ENCODE results near the gene CTNNBL1. TPM values are rescaled to one million over a fixed set of nuclear protein-coding genes. Genes with fewer than 3 reads are reported as not detected.

CTNNBL1 gene
- total and polyA plus RNA-seq, 2 donors (not counting 3 experiments of a cell fraction or from before 2014, with no cell fraction given) = 20.8 to 60.2 TPM

- Histone ChIP-seq H3K27me3 (ENCODE audit: control insufficient read depth in 2 of 2, insufficient read depth in 2 of 2, low read length in 2 of 2) (no peaks in the 10 kb centered on the region), H4K20me1 (replicated peaks; ENCODE audit: control insufficient read depth, extremely low read depth, insufficient read depth, low read length) (no peaks in the 10 kb centered on the region), H3K79me2 (ENCODE audit: control insufficient read depth, insufficient read depth, low read length) (no peaks in the 10 kb centered on the region), H3K4me3 (replicated peaks in 1 of 3; ENCODE audit: insufficient read depth in 1 of 3, low read depth in 1 of 3, low read length in 3 of 3) (no peak overlapping the region), H3K27ac (ENCODE audit: insufficient read depth, low read depth, low read length) (no peak overlapping the region), H3K9me3 (replicated peaks; ENCODE audit: control insufficient read depth, insufficient read depth, low read length) (no peaks in the 10 kb centered on the region), H3K9me1 (replicated peaks; ENCODE audit: control insufficient read depth, extremely low read depth, insufficient read depth, low read length) (no peaks in the 10 kb centered on the region), H3K4me2 (ENCODE audit: insufficient read depth, low read length) (no peak overlapping the region), H3K4me1 (ENCODE audit: control insufficient read depth, extremely low read depth, insufficient read depth, low read length) (no peaks in the 10 kb centered on the region), H3K9ac (replicated peaks; ENCODE audit: extremely low read depth, insufficient read depth, low read length) (no peak overlapping the region), H3K36me3 (ENCODE audit: control insufficient read depth in 2 of 2, extremely low read depth in 1 of 2, insufficient read depth in 2 of 2, low read length in 2 of 2) (peaks cover 0 to 3% of the 10 kb centered on the region in 2 experiments), H2AFZ (ENCODE audit: low read depth, low read length) (no peak overlapping the region)
- no TSS peak for BruUV-seq (replicated peaks)
- no peak for TF ChIP-seq CTCF (IDR thresholded peaks at IDR 0.05; ENCODE audit: extremely low read depth in 1 of 2, insufficient read depth in 1 of 2, low read depth in 1 of 2, low read length in 2 of 2)
- no peak for TF ChIP-seq JUN (IDR thresholded peaks at IDR 0.05; ENCODE audit: borderline replicate concordance, insufficient read depth, insufficient read length, low read depth)
- no peak for TF ChIP-seq FOS (IDR thresholded peaks at IDR 0.05; ENCODE audit: borderline replicate concordance, insufficient read depth, low read length)
- no peak for TF ChIP-seq MYC (IDR thresholded peaks at IDR 0.05; ENCODE audit: low read depth, low read length)
- no peak for TF ChIP-seq POLR2AphosphoS5 (IDR thresholded peaks at IDR 0.05; ENCODE audit: insufficient read depth, low read depth, low read length)
- TF ChIP-seq GATA2 (IDR thresholded peaks at IDR 0.05; ENCODE audit: insufficient read depth, insufficient read length, low read depth, low read length) = no peak
- no peak for TF ChIP-seq POLR2A (IDR thresholded peaks at IDR 0.05; ENCODE audit: low read depth, low read length)
- TF ChIP-seq MAX (IDR thresholded peaks at IDR 0.05; ENCODE audit: insufficient read depth, insufficient read length) = no peak
- DNase-seq (ENCODE audit: low read depth, low spot score) (peak; percentile 17), FAIRE-seq (no peak)
- ChIA-PET POLR2A (no interaction called here), CTCF (interaction anchor here (1.9 kb wide), 1 partner anchor 22 kb away, joined by 5 read pairs; no protein-coding TSS in a partner anchor)
- dilution Hi-C loops (cut with MboI; ENCODE audit: extremely low pct_ligation_motif_present, low sequenced_read_pairs) = no loop called here
- intact Hi-C loops (cut with micrococcal nuclease) = no loop called here
Observed at GRCh38 chr20:37777012-37777950, 83.5 kb downstream of the CTNNBL1 start.
